ENCODE results near the gene STK16.

STK16 gene

DNA sequence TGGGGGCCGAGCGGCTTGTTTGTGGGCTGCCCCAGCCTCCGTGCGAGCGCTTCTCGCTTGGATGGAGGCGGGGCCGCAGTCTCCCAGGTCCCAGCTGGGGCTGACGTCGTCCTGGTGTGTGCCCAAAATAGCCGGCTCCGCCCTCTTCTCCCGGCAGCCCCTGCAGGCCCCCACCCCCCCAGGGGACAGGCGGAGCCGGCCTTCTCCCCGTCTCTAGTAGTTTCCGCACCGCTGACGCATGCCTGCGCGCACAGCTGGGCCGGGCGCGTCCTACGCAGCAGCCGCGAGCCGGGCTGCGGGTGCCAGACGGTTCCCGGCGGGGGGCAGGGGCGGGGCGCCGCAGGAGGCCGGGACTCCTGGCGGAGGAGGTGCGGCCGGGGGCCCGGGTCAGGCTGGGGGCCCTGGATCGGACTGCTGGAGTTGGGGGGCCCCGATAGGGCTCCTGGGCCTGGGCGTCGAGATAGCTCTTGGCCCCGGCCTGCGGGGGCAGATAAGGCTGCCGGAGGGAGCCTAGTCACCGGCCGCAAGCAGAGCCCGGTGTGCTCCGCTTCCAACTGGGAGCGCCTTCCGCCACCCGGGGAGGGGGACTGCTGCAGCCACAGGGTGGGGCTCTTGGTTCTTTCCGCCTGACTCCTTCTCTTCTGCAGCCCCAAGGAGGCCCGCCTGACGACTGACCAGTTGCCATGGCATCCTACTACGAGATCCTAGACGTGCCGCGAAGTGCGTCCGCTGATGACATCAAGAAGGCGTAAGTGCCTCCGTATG, 34.1 kb downstream of the STK16 start, which contains the start of gene DNAJB2:
Gene DNAJB2, plus strand, starts transcription at position 216 of the 765 bp plus-strand sequence. Its CDS starts 468 bp downstream, at position 684.
- TF ChIP-seq CTCF (IDR thresholded peaks at IDR 0.05): no peak
- H3K9me3 ChIP-seq (ENCODE audit: control insufficient read depth, low read length): no peaks in the 10 kb centered on the region

GRCh38 chr2:219279916-219280516, 34.7 kb downstream of the STK16 start:
- Histone ChIP-seq H3K9me3 (ENCODE audit: control insufficient read depth, low read length) (no peaks in the 10 kb centered on the region), H3K79me2 (no peaks in the 10 kb centered on the region), H2AFZ (peak overlapping the region; percentile 74), H3K4me3 (ENCODE audit: low read depth, low read length) (peak overlapping the region; percentile 72), H3K4me1 (peaks cover 16% of the 10 kb centered on the region), H3K4me2 (ENCODE audit: low read length) (peak overlapping the region; percentile 69), H3K27ac (peak overlapping the region; percentile 82), H3K9ac (peak overlapping the region; percentile 68), H3K27me3 (ENCODE audit: control insufficient read depth, insufficient read depth, low read length) (no peaks in the 10 kb centered on the region), H3K36me3 (ENCODE audit: control insufficient read depth, insufficient read depth, low read length) (no peaks in the 10 kb centered on the region)
- TF ChIP-seq CTCF (IDR thresholded peaks at IDR 0.05): no peak

More for the DNA sequence above, 34.1 kb downstream of the STK16 start, which contains the start of gene DNAJB2:
- Histone ChIP-seq H3K4me2 (ENCODE audit: low read length) (peak within 1 kb of the TSS; percentile 69), H3K36me3 (ENCODE audit: control insufficient read depth, insufficient read depth, low read length) (no peaks in the 10 kb centered on the region), H3K4me1 (peaks cover 20% of the 10 kb centered on the region), H3K4me3 (ENCODE audit: low read depth, low read length) (peak within 1 kb of the TSS; percentile 72), H3K27me3 (ENCODE audit: control insufficient read depth, insufficient read depth, low read length) (no peaks in the 10 kb centered on the region), H2AFZ (peak within 1 kb of the TSS; percentile 74), H3K27ac (peak within 1 kb of the TSS; percentile 82), H3K79me2 (no peaks in the 10 kb centered on the region), H3K9ac (peak within 1 kb of the TSS; percentile 68)

DNA sequence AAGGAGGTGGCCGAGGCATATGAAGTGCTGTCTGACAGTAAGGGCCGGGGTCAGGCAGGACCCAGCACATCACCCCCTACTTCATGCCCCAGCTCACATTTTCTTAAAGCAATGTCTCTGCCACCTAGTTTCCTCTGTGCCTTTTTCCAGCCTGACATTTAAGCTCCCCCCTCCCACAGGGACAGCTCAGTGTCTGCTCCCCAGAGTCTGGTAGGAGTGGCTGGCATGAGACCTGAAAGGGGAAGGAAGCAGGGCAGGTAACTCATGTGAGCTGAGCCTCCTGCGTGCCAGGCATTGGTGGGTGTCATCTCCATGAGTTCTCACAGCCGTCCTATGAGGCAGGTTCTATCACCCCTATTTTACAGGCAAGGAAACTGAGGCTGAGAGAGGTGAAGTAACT, 35.4 kb downstream of the STK16 start:
- no peak overlapping the region for H3K9ac ChIP-seq

GRCh38 chr2:219281588-219281987, 36.3 kb downstream of the STK16 start:
- peaks cover 16% of the 10 kb centered on the region for H3K4me1 ChIP-seq
- no peaks in the 10 kb centered on the region for H3K27me3 ChIP-seq (ENCODE audit: control insufficient read depth, insufficient read depth, low read length)
- H3K36me3 ChIP-seq (ENCODE audit: control insufficient read depth, insufficient read depth, low read length): no peaks in the 10 kb centered on the region
- no peak overlapping the region for H3K4me3 ChIP-seq (ENCODE audit: low read depth, low read length)
- no peak overlapping the region for H3K9ac ChIP-seq
- no peak overlapping the region for H3K4me2 ChIP-seq (ENCODE audit: low read length)
- no peaks in the 10 kb centered on the region for H3K9me3 ChIP-seq (ENCODE audit: control insufficient read depth, low read length)
- H3K27ac ChIP-seq: no peak overlapping the region
- no peak overlapping the region for H2AFZ ChIP-seq
- TF ChIP-seq CTCF (IDR thresholded peaks at IDR 0.05): no peak
- no peaks in the 10 kb centered on the region for H3K79me2 ChIP-seq

More for the DNA sequence above, 35.4 kb downstream of the STK16 start:
- H3K9me3 ChIP-seq (ENCODE audit: control insufficient read depth, low read length): no peaks in the 10 kb centered on the region
- no peak overlapping the region for H2AFZ ChIP-seq
- H3K79me2 ChIP-seq: no peaks in the 10 kb centered on the region
- H3K4me1 ChIP-seq: peaks cover 16% of the 10 kb centered on the region
- H3K4me3 ChIP-seq (ENCODE audit: low read depth, low read length): no peak overlapping the region
- TF ChIP-seq CTCF (IDR thresholded peaks at IDR 0.05): no peak
- H3K4me2 ChIP-seq (ENCODE audit: low read length): no peak overlapping the region
- no peak overlapping the region for H3K27ac ChIP-seq
- no peaks in the 10 kb centered on the region for H3K36me3 ChIP-seq (ENCODE audit: control insufficient read depth, insufficient read depth, low read length)
- H3K27me3 ChIP-seq (ENCODE audit: control insufficient read depth, insufficient read depth, low read length): no peaks in the 10 kb centered on the region
